ENCODE measurements around the gene ZFYVE28.

- TF ChIP-seq POLR2A (IDR thresholded peaks at IDR 0.05) (no peak), POLR2AphosphoS5 (IDR thresholded peaks at IDR 0.05) (no peak), EP300 (IDR thresholded peaks at IDR 0.05) (no peak)
- TF ChIP-seq, protein P1, sequence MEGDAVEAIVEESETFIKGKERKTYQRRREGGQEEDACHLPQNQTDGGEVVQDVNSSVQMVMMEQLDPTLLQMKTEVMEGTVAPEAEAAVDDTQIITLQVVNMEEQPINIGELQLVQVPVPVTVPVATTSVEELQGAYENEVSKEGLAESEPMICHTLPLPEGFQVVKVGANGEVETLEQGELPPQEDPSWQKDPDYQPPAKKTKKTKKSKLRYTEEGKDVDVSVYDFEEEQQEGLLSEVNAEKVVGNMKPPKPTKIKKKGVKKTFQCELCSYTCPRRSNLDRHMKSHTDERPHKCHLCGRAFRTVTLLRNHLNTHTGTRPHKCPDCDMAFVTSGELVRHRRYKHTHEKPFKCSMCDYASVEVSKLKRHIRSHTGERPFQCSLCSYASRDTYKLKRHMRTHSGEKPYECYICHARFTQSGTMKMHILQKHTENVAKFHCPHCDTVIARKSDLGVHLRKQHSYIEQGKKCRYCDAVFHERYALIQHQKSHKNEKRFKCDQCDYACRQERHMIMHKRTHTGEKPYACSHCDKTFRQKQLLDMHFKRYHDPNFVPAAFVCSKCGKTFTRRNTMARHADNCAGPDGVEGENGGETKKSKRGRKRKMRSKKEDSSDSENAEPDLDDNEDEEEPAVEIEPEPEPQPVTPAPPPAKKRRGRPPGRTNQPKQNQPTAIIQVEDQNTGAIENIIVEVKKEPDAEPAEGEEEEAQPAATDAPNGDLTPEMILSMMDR (IDR thresholded peaks at IDR 0.05) = no peak
Measured at GRCh38 chr4:2438822-2439718, 20.6 kb upstream of the ZFYVE28 start.
